NCI-H524 (cell line): ENCODE results near the gene MYO1D.
"Not testable (repeated sequence)": the region's sequence is repeated elsewhere in the genome, so short reads cannot be mapped to it uniquely, and the experiment has no call there.

Experiments
- DNase-seq, 2 experiments: peaks; one replicate each; lab custom pipeline; 2025; lab: John Stamatoyannopoulos, UW

The MYO1D gene

DNA sequence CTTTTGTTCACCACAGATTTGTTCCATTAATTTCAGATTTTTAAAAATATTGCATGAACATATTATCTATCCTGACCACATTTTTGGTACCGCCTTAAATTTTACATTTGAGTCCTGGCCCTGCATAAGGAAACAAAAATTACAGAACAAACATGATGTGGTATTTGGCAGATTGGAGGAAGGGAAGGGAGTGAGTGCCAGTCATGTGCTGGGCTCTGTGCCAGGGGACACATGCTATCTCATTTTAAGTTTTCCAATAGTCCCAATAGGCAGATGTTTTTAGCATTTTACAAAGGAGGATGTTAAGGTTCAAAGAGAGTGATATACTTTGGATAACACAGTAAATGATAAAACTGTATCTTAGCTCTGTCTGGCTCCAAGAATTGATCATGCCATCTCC, 205.0 kb downstream of the MYO1D start:
- no peak for DNase-seq

- no peak for DNase-seq
These were observed 211.9 kb downstream of the MYO1D start for GRCh38 chr17:32664936-32665583.

DNA sequence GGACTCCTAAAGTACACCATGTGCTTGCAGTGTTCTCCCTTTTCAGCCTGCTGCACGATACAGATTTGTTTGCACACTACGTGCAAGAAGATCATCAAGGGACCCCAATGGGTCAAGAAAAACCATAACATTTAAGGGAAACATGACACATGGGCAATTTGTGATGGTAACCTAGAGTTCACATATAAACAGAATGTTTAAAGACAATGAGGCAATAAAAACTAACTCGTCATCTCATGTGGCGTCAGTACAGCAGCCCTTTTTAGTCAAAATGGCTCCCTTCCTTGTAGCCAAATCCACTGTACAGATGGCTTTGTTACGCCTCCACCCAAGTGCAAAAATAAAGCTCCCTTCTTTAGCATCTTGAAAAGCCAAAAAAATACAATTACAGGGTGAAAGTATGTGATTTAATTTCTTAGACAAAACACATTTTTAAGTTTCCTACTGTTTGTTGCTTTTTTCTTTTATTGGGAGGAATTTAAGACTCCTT, 216.4 kb downstream of the MYO1D start:
- DNase-seq = no peak

DNA sequence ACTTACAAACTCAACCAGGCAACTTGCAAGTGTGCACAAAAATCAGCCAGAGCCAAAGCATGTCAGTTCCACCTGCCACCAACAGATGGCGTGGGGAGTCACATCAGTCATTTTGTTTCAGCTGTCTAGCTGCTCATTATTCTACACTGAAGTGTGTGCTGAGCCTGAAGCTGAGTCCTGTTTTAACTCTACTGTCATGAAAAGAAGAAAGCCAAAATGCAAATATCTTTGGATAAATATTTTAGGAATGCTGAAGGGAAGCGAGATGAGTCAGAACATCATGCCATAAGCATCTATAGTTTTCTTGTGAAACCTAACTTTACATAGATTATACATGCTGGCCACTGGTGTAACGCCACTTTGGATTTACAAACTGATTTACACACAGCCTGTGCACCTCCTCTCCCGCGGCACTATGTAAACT, 217.5 kb downstream of the MYO1D start:
- peak; percentile 36 to 74 for DNase-seq

GRCh38 chr17:32658470-32659418, 218.2 kb downstream of the MYO1D start:
- DNase-seq = no peak

GRCh38 chr17:32656886-32657285, 220.0 kb downstream of the MYO1D start:
- no peak for DNase-seq

- DNase-seq = no peak
These were observed 222.6 kb downstream of the MYO1D start for GRCh38 chr17:32654324-32654723.

GRCh38 chr17:32651084-32651483, 225.8 kb downstream of the MYO1D start:
- no peak for DNase-seq

GRCh38 chr17:32648450-32648849, 228.5 kb downstream of the MYO1D start:
- DNase-seq = no peak

DNA sequence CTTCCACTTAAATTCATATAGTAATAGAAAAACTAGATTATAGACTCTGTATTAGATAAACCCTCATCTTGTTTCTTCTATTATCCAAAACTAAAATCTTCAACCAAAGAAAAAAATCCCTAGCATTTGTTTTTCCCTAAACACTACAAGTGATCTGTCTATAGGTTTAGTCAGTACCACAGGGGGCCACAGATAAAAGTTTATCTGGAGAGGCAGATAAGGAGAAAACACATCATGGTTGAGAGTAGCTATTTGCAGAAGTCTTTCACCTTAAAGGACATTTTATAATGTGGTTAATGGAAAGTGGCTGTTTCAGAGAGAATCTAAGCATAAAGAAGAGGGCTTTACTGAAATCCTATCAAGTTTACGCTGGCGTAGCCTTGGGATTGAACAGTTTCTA, 230.0 kb downstream of the MYO1D start:
- DNase-seq = no peak

GRCh38 chr17:32641514-32641913, 235.4 kb downstream of the MYO1D start:
- not testable (repeated sequence) for DNase-seq

DNA sequence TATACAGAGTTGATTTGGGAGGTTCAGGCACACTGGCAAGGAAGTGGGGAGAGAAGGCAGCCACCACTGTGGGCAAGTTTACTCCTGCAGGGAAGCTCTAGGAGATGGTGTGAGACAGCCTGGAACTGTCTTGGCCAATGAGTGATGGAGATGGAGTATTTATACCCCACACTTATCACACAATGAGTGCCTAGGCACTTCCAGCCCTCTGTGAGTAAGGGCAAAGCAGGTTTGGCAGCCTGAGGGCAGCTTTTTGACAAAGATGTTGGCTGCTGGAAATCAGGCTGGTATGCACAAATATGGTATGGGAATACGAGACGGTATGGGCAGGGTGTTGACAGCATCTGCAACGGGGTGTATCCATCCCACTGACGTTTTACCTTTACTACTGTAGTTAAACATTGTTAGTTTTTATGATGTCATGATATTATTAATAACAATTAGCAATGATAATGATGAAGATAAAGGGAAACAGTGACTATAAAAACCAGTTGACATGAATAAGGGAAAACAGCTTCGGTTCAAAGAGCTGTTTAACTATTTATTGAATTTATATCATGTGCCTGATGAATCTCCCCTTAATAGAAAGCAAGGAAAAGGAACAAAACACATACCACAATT, 240.2 kb downstream of the MYO1D start:
- no peak for DNase-seq

GRCh38 chr17:32634167-32634566, 242.8 kb downstream of the MYO1D start:
- DNase-seq = no peak

DNA sequence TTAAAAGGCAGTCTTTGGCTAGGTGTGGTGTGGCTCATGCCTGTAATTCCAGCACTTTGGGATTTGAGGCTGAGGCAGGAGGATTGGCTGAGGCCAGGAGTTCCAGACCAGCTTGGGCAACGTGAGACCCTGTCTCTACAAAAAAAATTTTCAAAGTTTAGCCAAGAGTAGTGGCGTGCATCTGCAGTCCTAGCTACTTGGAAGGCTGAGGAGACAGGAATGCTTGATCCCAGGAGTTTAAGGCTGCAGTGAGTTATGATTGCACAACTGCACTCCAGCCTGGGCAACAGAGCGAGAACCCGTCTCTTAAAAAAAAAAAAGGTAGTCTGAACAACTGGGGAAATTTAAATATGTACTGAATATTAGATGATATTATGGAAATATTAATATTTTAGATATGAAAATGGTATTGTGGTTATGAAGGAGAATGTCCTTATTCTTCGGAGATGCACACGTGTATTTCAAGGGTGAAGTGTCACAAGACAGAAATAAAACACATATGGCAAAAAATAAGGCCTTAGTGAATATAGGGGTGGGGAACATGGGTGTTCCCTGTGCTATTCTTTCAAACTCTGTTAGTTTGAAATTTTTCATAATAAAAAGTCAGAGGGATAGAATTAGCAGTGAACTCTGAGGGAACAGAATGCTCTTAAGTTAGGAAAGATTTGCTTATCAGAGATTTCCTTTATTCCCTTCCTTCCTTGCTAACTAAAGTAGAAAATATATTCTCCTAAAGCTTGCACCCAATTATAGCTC, 245.4 kb downstream of the MYO1D start:
- no peak for DNase-seq

DNA sequence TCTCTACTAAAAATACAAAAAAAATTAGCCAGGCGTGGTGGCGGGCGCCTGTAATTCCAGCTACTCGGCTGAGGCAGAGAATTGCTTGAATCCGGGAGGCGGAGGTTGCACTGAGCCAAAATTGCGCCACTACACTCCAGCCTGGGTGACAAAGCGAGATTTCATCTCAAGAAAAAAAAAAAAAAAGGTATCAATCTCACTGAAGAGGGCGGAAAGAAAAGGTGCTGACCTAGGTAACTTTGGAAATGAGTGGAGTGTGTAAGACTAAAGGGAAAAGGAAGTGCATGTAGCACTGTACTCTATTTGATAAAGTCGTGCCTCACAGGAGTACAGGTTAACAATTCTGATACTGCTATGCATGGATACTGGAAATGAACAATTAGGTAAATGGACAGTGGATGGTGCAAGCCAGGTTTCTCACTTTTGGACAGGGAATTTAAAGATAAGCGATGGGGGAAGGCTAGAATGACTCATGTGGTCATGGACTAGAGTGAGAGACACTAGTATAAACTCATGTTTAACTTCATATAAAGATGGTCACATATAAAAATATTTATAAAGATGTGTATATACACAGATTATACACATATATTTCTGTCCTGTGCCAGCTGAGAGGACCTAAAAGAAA, 247.2 kb downstream of the MYO1D start:
- DNase-seq = no peak

DNA sequence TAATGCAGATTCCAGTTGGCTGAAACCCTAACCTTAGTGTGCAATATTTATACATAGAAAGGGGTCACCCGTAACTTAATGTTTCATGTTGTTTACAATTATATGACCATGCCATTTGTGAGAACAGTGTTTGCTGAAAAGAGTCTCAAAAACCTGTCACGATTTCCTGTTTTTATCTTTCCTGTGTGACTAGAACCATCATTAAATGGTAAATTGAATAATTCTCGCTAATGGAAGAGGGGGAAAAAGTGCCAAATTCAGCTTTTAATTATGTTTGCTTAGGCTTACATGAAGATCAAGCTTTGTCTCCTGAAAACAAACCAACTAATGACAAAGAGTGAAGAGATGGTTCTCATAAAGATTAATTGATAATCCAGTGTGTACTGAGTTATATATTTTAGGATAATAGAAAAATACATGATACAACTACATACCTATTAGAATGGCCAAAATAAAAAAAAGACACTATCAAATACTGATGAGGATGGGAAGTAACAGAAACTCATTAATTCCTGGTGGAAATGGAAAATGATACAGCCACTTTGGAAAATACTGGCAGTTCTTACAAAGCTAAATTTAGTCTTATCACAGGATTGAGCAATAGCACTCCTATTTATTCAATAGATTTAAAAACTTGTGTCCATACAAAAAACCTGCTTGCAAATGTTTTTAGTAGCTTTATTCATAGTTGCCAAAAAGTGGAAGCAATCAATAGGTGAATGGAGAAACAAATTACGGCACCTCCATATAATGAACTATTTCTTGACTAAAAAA, 248.5 kb downstream of the MYO1D start:
- DNase-seq = no peak

GRCh38 chr17:32627239-32627996, 249.5 kb downstream of the MYO1D start:
- peak; percentile 93 to 98 for DNase-seq

DNA sequence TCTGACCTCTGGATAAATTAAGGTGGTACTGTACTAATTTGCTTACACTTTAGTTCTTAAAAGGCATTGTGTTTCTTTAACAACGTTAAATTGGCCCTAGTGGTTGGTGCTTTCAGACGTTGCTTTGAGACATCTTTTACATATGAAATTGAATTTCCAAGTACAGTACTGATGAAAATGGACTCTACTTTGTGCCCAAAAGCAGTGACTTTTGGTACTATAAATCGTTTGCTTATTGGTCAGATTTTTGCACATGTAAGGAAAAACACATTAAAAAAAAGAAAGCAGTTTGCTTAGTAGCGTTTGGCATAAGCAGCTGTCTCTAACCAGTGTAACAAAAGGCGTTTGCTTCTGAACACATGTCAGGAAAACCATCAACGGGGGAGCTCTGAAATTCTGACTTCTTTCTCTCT, 250.5 kb downstream of the MYO1D start:
- peak in 1 of 2 experiments; percentile 66 for DNase-seq

- peak in 1 of 2 experiments; percentile 76 for DNase-seq
These were observed 251.0 kb downstream of the MYO1D start for GRCh38 chr17:32625971-32626370.

GRCh38 chr17:32623196-32623595, 253.7 kb downstream of the MYO1D start:
- DNase-seq = no peak
